Left renal cortex interstitium (tissue), 4 donors: ENCODE measurements around the gene SULT1E1. TPM values are rescaled to one million over a fixed set of nuclear protein-coding genes. Genes with fewer than 3 reads are reported as not detected.

Experiments used
- DNase-seq, 4 donors: peaks; one replicate each; pipeline ENCODE4 v3.0.0-alpha.2; 2013; ENCODE audit warnings: low read depth in 4 of 4, low spot score in 2 of 4, missing footprints in 1 of 4
- polyA plus RNA-seq, 4 donors: library from polyadenylated mRNA; unstranded; fragments of 120-200 nt; gene quantifications; one replicate each; pipeline ENCODE4 v1.2.1, GENCODE V29; 2013; ENCODE audit not compliant: insufficient read length in 4 of 4

Gene SULT1E1
- polyA plus RNA-seq, 4 donors, result 465 to 570 (median 521) TPM

- DNase-seq, result no peak
Measured at GRCh38 chr4:69811166-69811565, 48.8 kb downstream of the SULT1E1 start.

- DNase-seq, result no peak
Measured at GRCh38 chr4:69800599-69800998, 59.3 kb downstream of the SULT1E1 start.

- DNase-seq, result no peak
Measured at GRCh38 chr4:69799337-69799736, 60.6 kb downstream of the SULT1E1 start.

GRCh38 chr4:69793732-69794131, 66.2 kb downstream of the SULT1E1 start:
- DNase-seq, result no peak

Other genes with a start within 250 kb of the SULT1E1 start
- not detected for gene UGT2A2, start 220.5 kb downstream of the SULT1E1 start, polyA plus RNA-seq
- gene UGT2A1, start 206.9 kb downstream of the SULT1E1 start, polyA plus RNA-seq, result 10 to 100 TPM in 1 of 4 donors, 1 to 10 TPM in 2, not detected in 1; 1.3 to 52.1 (median 1.5) TPM
- under 1 TPM; 0.51 to 0.90 (median 0.68) TPM for gene SULT1B1, start 99.5 kb downstream of the SULT1E1 start, polyA plus RNA-seq
- not detected for gene CSN1S1, start 70.9 kb upstream of the SULT1E1 start, polyA plus RNA-seq
- not detected for gene CSN2, start 105.6 kb upstream of the SULT1E1 start, polyA plus RNA-seq
- under 1 TPM; 0.34 to 0.69 (median 0.47) TPM for gene STATH, start 135.8 kb upstream of the SULT1E1 start, polyA plus RNA-seq
- gene HTN3, start 168.3 kb upstream of the SULT1E1 start, polyA plus RNA-seq, result not detected
- under 1 TPM in 1 of 4 donors, not detected in 3; 0.03 TPM for gene HTN1, start 190.3 kb upstream of the SULT1E1 start, polyA plus RNA-seq